HG03342 (cell line): Measurements from ENCODE around the gene MTIF2.
"Not testable (repeated sequence)": the region's sequence is repeated elsewhere in the genome, so short reads cannot be mapped to it uniquely, and the experiment has no call there.

Experiments
- ATAC-seq: cut with Tn5 transposase; IDR thresholded peaks from one replicate; pipeline ENCODE4 v1.9.1; 2021; ENCODE audit warnings: mild to moderate bottlenecking, moderate library complexity; ENCODE audit not compliant: unreplicated experiment

MTIF2 gene

GRCh38 chr2:55245411-55245810 lies 23.6 kb downstream of the MTIF2 start:
- no peak for ATAC-seq

- no peak for ATAC-seq
Observed at GRCh38 chr2:55242617-55243016, 26.4 kb downstream of the MTIF2 start.

GRCh38 chr2:55241582-55241981 lies 27.4 kb downstream of the MTIF2 start:
- ATAC-seq: not testable (repeated sequence)

- ATAC-seq: no peak
Observed at GRCh38 chr2:55239656-55240222, 29.3 kb downstream of the MTIF2 start.

GRCh38 chr2:55236992-55237543 lies 32.0 kb downstream of the MTIF2 start:
- ATAC-seq: no peak

GRCh38 chr2:55235724-55236538 lies 33.1 kb downstream of the MTIF2 start:
- no peak for ATAC-seq

- no peak for ATAC-seq
Observed at GRCh38 chr2:55233658-55233940, 35.4 kb downstream of the MTIF2 start.

- ATAC-seq: peak; percentile 41
Observed at GRCh38 chr2:55232863-55233657, 36.0 kb downstream of the MTIF2 start.

GRCh38 chr2:55232084-55232862 lies 36.8 kb downstream of the MTIF2 start, which contains the start of the genes CLHC1 and RPS27A:
Gene CLHC1 (minus strand): TSS chr2:55232293. CDS start chr2:55222411, 9,882 bp downstream.
Gene RPS27A (plus strand): TSS chr2:55232688. CDS start chr2:55232825, 137 bp downstream.
- peak; percentile 84 for ATAC-seq

GRCh38 chr2:55231546-55232083 lies 37.4 kb downstream of the MTIF2 start:
- peak; percentile 5 for ATAC-seq

- no peak for ATAC-seq
Observed at GRCh38 chr2:55230551-55230950, 38.5 kb downstream of the MTIF2 start.

GRCh38 chr2:55229221-55229620 lies 39.8 kb downstream of the MTIF2 start:
- ATAC-seq: no peak

GRCh38 chr2:55228226-55228563 lies 40.8 kb downstream of the MTIF2 start:
- no peak for ATAC-seq

GRCh38 chr2:55227437-55228225 lies 41.4 kb downstream of the MTIF2 start:
- not testable (repeated sequence) for ATAC-seq

GRCh38 chr2:55225481-55226020 lies 43.5 kb downstream of the MTIF2 start:
- ATAC-seq: no peak

GRCh38 chr2:55224761-55225261 lies 44.2 kb downstream of the MTIF2 start:
- ATAC-seq: no peak

- no peak for ATAC-seq
Observed at GRCh38 chr2:55223958-55224760, 44.9 kb downstream of the MTIF2 start.

GRCh38 chr2:55213822-55214221 lies 55.2 kb downstream of the MTIF2 start:
- no peak for ATAC-seq
